Measurements from ENCODE around the gene IQCM. TPM values are rescaled to one million over a fixed set of nuclear protein-coding genes. Genes with fewer than 3 reads are reported as not detected.

IQCM gene
- total RNA-seq, 1 donor from 2014 or later, result not detected

GRCh38 chr4:149754526-149754925 is 61.1 kb downstream of the IQCM start:
- no peak for TF ChIP-seq CTCF (conservative IDR thresholded peaks at IDR 0.05)
- Mint-ChIP-seq H3K4me3 (no peak overlapping the region), H3K36me3 (ENCODE audit: low read depth) (no peaks in the 10 kb centered on the region), H3K27ac (ENCODE audit: unreplicated experiment) (peak overlapping the region; percentile 40), H3K4me1 (no peaks in the 10 kb centered on the region), H3K9me3 (no peaks in the 10 kb centered on the region), H3K27me3 (ENCODE audit: low read depth) (no peaks in the 10 kb centered on the region)
- DNase-seq (ENCODE audit: low read depth, low spot score), result no peak

DNA sequence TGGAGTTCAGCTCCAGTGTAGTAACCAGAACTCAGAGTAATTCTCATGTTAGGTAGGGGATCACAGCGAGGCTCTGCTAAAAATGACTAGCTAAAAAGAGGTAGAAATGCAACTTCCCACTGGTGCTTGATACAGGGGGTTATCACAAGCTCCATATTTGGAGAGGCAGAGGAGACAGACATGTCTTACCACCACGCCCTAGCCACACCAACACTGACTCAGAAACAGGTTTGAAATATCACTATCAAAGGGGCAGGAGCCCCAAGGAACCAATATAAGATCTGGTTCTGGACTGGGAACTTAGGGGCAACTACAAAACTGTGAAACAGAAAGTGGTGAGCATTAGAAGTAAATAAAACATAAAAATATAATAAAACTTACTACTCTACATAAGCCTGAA is 62.9 kb downstream of the IQCM start:
- Mint-ChIP-seq H3K27ac (ENCODE audit: unreplicated experiment) (no peak overlapping the region), H3K27me3 (ENCODE audit: low read depth) (no peaks in the 10 kb centered on the region), H3K9me3 (peaks cover 3% of the 10 kb centered on the region), H3K4me3 (no peak overlapping the region), H3K4me1 (no peaks in the 10 kb centered on the region), H3K36me3 (ENCODE audit: low read depth) (no peaks in the 10 kb centered on the region)
- TF ChIP-seq CTCF (conservative IDR thresholded peaks at IDR 0.05), result no peak
- no peak for DNase-seq (ENCODE audit: low read depth, low spot score)

DNA sequence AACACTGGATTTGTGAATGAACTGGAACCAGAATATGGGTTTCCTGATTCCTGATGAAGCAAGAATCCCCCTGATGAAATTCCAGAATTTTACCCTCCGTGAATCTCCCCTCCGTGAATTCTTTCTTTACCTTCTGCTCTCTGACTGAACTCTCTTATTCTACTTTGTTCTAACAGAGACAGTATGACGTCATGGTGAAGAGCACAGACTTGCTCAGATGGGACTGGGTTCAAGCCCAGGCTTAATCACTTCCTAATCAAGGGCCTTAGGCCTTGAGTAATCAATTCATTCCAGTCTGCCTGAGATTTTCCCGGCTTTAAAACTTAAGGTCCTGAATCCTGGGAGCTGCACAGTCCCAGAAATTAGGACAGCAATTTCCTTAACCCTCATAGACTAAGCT is 64.5 kb downstream of the IQCM start:
- no peak for TF ChIP-seq CTCF (conservative IDR thresholded peaks at IDR 0.05)
- Mint-ChIP-seq H3K9me3 (peaks cover 3% of the 10 kb centered on the region), H3K27me3 (ENCODE audit: low read depth) (no peaks in the 10 kb centered on the region), H3K4me3 (no peak overlapping the region), H3K36me3 (ENCODE audit: low read depth) (no peaks in the 10 kb centered on the region), H3K4me1 (no peaks in the 10 kb centered on the region), H3K27ac (ENCODE audit: unreplicated experiment) (no peak overlapping the region)
- DNase-seq (ENCODE audit: low read depth, low spot score), result no peak

DNA sequence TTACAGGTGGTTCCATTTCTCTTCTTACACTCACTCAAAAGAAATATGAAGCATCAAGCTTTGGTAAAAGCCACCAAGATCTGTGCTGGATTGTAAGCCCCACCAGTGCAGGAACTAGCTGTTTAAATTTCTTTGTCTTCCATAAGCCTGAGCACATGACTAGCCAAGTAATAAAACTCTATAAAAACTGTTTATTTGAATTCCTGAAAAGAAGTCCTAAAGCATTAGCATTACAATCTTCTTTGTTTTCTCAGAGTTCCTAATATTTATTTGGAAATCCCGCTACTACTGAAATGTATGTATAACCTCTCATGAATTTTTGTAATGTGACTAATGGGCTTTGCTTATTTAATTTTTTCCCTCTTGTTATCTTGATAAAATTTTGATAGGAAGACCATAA is 65.9 kb downstream of the IQCM start:
- H3K36me3 Mint-ChIP-seq (ENCODE audit: low read depth), result no peaks in the 10 kb centered on the region
- peaks cover 3% of the 10 kb centered on the region for H3K9me3 Mint-ChIP-seq
- H3K4me3 Mint-ChIP-seq, result no peak overlapping the region
- H3K4me1 Mint-ChIP-seq, result no peaks in the 10 kb centered on the region
- DNase-seq (ENCODE audit: low read depth, low spot score), result no peak
- no peaks in the 10 kb centered on the region for H3K27me3 Mint-ChIP-seq (ENCODE audit: low read depth)
- no peak overlapping the region for H3K27ac Mint-ChIP-seq (ENCODE audit: unreplicated experiment)
- no peak for TF ChIP-seq CTCF (conservative IDR thresholded peaks at IDR 0.05)

- peaks cover 3% of the 10 kb centered on the region for H3K9me3 Mint-ChIP-seq
- TF ChIP-seq CTCF (conservative IDR thresholded peaks at IDR 0.05), result no peak
- no peak overlapping the region for H3K27ac Mint-ChIP-seq (ENCODE audit: unreplicated experiment)
- H3K4me1 Mint-ChIP-seq, result no peaks in the 10 kb centered on the region
- H3K27me3 Mint-ChIP-seq (ENCODE audit: low read depth), result no peaks in the 10 kb centered on the region
- no peak for DNase-seq (ENCODE audit: low read depth, low spot score)
- H3K4me3 Mint-ChIP-seq, result no peak overlapping the region
- H3K36me3 Mint-ChIP-seq (ENCODE audit: low read depth), result no peaks in the 10 kb centered on the region
Measured at GRCh38 chr4:149747646-149748045, 68.0 kb downstream of the IQCM start.

DNA sequence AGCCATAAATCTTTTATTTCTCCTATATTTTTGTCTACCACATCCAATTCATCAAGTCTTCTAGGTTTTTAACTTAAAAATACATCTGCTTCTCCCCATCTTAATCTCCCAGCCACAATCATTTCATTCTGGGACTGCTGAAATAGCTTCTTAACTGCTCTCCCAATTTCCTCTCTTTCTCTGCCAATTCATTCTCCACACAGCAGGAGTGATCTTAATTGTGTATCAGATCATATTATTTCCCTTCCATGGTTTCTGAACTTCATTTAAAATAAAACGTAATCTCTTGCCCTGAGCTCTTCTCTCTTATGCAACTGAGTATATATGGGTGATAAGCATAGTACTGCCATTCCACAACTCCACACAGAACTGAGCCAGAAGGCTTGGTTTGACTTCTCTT is 69.4 kb downstream of the IQCM start:
- H3K27me3 Mint-ChIP-seq (ENCODE audit: low read depth), result no peaks in the 10 kb centered on the region

More for the DNA sequence above, 69.4 kb downstream of the IQCM start:
- DNase-seq (ENCODE audit: low read depth, low spot score), result no peak
- no peaks in the 10 kb centered on the region for H3K4me1 Mint-ChIP-seq
- no peaks in the 10 kb centered on the region for H3K36me3 Mint-ChIP-seq (ENCODE audit: low read depth)
- H3K4me3 Mint-ChIP-seq, result no peak overlapping the region
- TF ChIP-seq CTCF (conservative IDR thresholded peaks at IDR 0.05), result no peak
- peaks cover 3% of the 10 kb centered on the region for H3K9me3 Mint-ChIP-seq
- H3K27ac Mint-ChIP-seq (ENCODE audit: unreplicated experiment), result no peak overlapping the region
